K562 (cell line): ENCODE results near the gene FERD3L. TPM values are rescaled to one million over a fixed set of nuclear protein-coding genes. Genes with fewer than 3 reads are reported as not detected.

Source experiments
- GTF3C2 ChIP-seq: IDR thresholded peaks from 3 replicates; pipeline ENCODE4 v1.6.1; 2011; ENCODE audit warnings: borderline replicate concordance, mild to moderate bottlenecking, moderate library complexity; ENCODE audit not compliant: insufficient read length; ENCODE audit errors: extremely low read depth
- polyA plus RNA-seq, 8 experiments: library from polyadenylated mRNA; depleted of rRNA in 4 of 8; stranded (reverse) in 5 of 8; unstranded in 3 of 8; fragments of >200 nt; fragmentation: Nextera tagmentation in 2 of 8; fragmentation: Illumina TruSeq in 1 of 8; extraction: Ambion mirVana in 2 of 8; extraction: Trizol in 1 of 8; gene quantifications; 2 replicates each; pipeline versions ENCODE4 v1.2.1 to v1.2.3, GENCODE V29; 2011 to 2014; ENCODE audit warnings: inconsistent platforms in 1 of 8, missing spikeins in 1 of 8
- total RNA-seq, 7 experiments: library from RNA; depleted of rRNA in 6 of 7; stranded (reverse); fragments of >200 nt in 6 of 7; fragmentation: Illumina TruSeq in 2 of 7; extraction: Trizol in 2 of 7; gene quantifications; 2 replicates each; pipeline versions ENCODE4 v1.2.1 to v1.2.3, GENCODE V29; 2011 to 2021; ENCODE audit warnings: low replicate concordance in 1 of 7
- TF ChIP-seq, protein P1 (sequence below): sonication (generic); formaldehyde crosslinking; IDR thresholded peaks from 2 replicates; pipeline ENCODE4 v1.8.1; 2023; ENCODE audit warnings: missing genetic modification reagents, mild to moderate bottlenecking, borderline replicate concordance

FERD3L gene
- total and polyA plus RNA-seq, 9 of the 15 experiments (the other 6 are each of a cell fraction or from before 2014, with no cell fraction given) = not detected

GRCh38 chr7:19105546-19105945 is 39.7 kb downstream of the FERD3L start (continued):
- TF ChIP-seq, protein P1, sequence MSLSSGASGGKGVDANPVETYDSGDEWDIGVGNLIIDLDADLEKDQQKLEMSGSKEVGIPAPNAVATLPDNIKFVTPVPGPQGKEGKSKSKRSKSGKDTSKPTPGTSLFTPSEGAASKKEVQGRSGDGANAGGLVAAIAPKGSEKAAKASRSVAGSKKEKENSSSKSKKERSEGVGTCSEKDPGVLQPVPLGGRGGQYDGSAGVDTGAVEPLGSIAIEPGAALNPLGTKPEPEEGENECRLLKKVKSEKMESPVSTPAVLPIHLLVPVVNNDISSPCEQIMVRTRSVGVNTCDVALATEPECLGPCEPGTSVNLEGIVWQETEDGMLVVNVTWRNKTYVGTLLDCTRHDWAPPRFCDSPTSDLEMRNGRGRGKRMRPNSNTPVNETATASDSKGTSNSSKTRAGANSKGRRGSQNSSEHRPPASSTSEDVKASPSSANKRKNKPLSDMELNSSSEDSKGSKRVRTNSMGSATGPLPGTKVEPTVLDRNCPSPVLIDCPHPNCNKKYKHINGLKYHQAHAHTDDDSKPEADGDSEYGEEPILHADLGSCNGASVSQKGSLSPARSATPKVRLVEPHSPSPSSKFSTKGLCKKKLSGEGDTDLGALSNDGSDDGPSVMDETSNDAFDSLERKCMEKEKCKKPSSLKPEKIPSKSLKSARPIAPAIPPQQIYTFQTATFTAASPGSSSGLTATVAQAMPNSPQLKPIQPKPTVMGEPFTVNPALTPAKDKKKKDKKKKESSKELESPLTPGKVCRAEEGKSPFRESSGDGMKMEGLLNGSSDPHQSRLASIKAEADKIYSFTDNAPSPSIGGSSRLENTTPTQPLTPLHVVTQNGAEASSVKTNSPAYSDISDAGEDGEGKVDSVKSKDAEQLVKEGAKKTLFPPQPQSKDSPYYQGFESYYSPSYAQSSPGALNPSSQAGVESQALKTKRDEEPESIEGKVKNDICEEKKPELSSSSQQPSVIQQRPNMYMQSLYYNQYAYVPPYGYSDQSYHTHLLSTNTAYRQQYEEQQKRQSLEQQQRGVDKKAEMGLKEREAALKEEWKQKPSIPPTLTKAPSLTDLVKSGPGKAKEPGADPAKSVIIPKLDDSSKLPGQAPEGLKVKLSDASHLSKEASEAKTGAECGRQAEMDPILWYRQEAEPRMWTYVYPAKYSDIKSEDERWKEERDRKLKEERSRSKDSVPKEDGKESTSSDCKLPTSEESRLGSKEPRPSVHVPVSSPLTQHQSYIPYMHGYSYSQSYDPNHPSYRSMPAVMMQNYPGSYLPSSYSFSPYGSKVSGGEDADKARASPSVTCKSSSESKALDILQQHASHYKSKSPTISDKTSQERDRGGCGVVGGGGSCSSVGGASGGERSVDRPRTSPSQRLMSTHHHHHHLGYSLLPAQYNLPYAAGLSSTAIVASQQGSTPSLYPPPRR (CRISPR knock-in tag) = no peak
- no peak for TF ChIP-seq GTF3C2
